ENCODE data around the gene ZNF492.
"Not testable (repeated sequence)": the region's sequence is repeated elsewhere in the genome, so short reads cannot be mapped to it uniquely, and the experiment has no call there.

Gene ZNF492

DNA sequence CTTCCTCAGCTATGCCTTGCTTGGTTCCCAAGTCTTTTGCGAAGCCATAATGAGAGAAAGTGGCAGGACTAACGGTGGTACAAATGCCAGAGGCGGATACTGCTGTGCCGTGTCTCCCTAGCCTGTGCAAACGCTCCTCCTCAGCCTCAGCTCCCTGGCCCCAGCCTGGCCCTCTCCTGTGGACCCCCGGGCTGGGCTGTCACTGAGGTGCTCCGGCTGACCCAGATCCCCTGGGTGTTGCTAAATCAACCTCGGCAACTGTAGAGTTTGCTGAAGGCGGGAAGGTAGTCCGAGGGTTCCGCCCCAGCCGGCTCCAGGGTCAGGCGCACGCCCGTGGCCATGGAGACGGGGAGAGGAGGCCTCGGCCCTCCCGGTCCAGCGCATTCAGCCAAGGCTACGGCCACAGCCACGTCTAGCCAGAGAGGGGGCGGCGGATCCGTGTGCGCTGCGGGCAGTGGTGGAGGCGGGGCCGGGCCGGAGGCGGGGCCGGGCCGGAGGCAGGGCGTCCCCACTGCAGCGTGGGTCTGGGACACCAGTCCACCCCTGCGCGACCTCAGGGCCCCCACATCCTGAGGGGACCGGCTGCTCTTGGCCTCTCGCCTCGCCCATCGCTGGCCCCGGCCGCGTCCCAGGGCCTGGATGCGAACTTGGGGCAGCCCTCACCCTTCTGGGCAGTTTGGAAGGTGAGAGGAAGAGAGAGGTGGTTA is 16.4 kb upstream of the ZNF492 start:
- no peak for DNase-seq

DNA sequence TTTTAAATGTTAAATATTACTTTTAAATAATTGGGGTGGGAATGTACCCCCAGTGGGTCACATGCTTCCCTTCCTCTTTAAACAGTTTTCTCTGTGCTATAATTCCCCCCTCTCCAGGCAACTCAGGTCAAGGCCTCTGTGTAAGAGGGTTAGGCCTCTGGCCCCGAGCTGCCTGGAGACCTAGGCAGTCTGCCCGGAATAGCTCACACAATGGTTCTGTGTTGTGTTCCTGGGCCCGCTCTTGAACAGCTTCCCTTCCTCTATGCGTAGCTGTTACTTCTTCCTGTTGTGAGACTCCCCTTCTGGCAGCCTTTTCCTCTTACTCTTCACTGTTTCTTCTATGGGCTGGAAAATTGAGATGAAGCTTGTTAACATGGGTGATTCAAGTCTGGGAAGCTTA is 14.8 kb upstream of the ZNF492 start:
- no peak for DNase-seq

DNA sequence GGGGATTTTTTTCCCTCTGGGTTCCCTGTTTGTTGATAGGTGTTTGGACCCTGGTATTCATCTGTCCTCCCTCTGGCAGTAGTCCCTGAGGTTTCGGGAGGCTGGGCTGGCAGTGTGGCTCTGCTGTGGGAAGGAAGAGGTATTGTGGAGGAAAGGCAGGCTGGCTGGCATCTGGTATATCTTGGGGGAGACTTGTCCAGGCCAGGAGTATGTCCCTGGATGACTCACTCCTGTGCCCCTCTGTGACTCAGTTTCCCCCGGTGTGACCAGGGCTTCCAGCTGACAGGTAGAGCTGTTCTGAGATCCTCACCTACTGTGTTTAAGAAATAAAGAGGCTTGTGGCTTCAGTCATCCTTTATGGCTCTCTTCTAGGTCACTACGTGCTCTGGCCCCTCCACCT is 14.2 kb upstream of the ZNF492 start:
- no peak for DNase-seq

DNA sequence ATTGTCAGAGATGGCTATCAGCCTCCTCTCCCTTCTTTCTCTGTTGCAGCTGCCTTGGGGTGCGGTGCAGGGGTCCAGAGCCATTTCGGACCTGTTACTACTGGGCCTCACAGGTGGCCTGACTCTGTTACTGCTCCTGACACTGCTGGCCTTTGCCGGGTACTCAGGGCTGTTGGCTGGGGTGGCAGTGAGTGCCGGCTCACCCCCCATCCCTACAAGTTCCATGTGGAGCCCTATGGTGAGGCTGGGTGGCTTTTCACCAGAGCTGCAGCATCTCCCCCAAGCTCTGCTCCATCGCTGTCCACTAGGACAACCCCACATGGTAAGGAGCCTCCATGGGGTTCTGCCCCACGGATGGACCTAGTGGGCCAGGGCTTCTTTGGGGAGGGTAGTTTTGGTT is 13.7 kb upstream of the ZNF492 start:
- no peak for DNase-seq

DNA sequence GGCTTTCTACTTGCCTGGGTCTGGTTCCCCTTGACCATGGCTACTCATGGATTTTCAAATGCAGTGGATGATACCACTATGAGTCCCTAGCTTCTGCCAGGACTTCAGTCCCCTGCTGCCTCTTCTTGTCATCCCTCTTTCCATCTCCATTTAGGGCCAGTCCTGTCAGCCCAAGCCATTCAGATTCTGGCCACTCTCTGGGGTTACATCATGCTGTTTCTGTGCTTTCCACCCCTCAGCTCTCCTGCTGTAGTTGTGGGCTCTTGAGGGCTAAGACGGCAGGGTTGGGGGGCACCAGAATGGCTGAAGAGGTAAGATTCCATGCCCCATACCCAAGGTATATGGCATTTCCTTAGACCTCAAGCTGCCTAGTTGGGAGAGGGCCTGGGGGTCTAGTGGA is 13.2 kb upstream of the ZNF492 start:
- no peak for DNase-seq

DNA sequence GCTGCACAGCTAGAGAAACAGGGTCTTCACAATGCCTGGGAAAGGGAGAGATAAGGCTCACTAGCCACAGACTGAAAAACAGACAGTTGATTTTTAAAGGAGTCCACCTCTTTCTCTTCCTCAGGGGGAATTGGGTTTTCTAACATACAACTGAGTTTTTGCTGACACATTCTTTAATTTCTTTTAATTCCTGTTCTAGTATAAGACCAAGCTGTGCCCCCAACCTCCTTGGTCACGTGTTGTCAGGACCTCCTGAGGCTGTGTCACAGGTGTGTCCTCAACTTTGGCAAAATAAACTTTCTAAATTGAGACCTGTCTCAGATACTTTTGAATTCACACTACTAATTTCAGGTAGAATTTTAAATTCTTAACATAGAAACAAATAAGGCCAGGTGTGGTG is 12.1 kb upstream of the ZNF492 start:
- DNase-seq: no peak

DNA sequence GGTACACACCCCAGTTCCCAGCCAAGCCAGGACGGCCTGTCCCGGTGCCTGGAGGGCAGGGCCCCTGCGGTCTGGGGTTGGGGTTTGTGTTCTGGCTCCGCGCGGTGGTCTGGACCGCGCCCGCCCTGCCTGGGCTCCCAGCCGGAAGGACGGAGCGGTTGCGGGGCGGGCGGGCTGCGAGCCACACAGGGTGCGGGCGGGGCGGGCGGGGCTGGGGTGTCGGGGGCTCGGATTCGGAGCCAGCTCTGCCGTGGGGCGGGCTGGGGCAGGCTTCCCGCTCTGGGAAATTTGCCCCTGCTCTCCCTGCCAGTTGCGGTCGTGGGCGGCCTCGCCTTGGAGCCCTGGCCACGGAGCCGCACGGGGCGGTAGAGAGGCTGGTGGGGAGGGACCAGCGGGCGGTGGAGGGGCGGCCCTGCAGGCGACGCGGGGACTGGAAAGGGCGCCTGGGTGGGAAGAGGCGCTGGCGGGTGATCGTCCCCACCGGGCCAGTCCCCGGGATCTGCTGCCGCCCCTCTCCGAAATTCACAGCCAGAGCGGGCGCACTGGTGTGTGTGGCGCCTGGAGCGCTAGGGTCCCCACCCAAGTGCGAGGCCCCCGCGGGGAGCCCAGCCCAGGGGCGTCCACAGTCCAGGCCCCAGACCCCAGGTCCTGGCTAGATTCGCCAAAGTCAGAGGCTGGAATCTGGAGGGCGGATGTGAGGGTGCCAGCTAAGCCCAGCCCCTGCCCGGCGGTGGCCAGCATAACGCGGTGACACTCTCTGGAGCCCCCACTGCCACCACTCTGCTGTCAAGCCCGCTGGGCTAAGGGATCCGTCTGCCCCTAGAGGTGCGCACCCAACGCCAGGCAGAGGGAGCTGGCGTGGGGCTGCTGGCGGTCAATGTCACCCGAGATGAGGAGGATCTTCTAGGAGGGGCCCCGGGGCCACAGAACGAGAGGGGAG is 11.0 kb upstream of the ZNF492 start:
- no peak for DNase-seq

DNA sequence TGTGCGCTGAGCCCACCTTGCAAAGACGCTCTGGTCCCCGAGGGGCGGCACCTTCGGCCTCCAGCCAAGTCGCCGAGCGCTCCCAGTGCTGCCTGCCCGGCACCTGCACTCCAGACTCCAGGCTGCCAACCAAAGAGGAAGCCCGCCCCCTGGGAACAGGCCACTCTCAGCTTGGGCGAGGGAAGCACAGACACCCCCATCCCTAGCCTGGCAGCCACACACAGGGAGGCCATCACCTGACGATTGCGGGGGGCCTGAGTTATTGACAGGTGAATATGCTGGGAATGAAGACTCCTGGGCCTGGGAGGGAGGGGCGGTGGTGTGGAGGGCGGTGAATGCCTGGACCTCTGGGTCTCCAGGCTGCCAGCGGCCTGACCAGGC is 10.3 kb upstream of the ZNF492 start:
- no peak for DNase-seq

DNA sequence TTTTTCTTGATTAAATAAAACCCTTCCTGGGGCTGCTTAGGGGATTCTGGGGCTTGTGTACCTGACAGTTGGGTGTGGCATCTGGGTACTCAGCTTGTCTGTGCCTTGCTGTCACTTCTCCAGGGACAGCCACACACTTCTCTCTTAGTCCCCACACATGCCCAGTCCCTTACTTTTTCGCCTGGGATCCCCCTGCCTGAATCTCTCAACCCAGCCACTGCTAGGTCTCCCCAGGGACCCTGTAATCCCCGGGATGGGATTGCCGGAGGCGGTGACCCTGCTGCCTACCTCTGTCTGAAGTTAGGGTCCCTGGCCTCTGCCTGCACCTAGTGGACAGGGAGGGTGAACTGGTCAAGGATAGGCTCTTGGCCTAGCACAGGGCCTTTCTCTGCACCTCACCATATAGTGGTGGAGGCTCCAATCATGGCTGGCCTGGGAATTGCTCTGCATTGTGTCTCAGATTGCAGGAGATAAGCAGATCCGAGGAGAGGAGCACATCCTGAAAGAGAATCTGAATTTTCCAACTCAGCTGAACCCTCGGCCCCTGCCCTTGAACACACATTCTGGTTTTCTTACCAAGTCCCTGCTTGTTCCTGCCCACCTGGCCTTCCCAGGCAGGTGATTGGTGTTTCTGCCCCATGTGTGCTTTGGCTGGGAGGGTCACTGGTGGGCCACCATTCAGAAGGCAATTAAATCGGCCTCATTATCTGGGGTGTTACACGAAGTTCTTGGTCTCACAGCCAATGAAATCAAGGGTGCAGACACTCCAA is 8.7 kb upstream of the ZNF492 start:
- DNase-seq: no peak

DNA sequence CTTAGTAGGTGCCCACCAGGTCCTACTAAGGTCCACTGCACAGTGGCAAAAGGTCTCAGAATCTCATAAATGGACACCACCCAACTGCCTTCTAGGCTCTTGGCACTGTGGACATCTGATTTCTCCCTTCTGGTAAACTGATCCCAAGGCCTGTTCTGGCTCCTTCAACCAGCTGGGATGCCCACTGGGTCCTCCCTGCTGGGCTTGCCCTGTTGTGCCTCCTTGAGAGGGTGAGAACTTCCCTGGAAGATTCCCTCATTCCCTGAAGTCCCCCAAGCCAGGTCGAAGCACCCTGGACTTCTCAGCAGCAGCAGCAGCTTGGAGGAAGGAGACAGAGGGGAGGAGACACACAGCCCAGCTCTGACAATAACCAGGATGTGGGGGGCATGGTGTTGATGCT is 6.6 kb upstream of the ZNF492 start:
- DNase-seq: no peak

DNA sequence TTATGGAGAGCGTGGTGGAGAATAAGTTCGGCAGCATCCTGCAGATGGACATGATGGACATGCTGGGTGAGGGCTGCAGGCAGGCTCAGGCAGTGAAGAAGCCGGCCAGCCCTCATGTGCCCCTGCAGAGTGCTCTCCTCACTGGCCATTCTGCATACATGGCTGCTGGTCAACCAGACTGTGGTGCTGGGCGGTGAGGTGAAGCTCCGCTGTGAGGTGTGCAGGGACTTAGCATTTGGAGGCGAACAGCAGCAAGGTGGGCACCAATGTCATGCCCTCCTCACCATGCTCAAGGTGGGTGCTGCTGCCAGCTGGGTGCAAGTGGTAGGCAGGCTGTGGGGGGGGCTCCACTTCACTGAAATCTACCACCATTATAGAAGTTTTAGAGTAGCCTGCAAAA is 5.7 kb upstream of the ZNF492 start:
- DNase-seq: no peak

DNA sequence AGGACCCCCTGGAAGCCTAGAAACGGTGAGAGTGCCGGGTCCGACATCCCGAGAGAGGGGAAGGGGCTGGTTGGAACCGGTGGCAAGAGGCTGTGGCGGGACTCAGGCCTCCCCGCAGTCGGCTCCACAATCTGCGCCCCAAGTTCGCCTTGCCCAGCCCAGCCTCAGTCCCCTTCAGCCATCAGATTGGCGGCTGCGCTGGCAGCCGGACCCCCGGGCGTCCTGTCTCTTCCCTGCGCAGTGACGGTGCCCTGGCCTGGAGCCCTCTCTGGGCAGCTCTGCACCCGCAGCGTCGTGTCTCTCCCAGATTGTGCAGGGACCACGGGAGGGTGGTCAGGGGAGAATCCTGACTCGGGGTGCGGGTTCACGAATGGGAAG is 315 bp downstream of the ZNF492 start:
- no peak for DNase-seq

DNA sequence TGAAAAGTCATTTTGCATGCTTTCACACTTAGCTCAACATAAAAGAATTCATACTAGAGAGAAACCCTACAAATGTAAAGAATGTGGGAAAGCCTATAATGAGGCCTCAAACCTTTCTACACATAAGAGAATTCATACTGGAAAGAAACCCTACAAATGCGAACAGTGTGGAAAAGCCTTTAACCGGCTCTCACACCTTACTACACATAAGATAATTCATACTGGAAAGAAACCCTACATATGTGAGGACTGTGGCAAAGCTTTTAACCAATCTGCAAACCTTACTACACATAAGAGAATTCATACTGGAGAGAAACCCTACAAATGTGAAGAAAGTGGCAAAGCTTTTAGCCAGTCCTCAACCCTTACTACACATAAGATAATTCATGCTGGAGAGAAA is 51.4 kb downstream of the ZNF492 start:
- not testable (repeated sequence) for DNase-seq

DNA sequence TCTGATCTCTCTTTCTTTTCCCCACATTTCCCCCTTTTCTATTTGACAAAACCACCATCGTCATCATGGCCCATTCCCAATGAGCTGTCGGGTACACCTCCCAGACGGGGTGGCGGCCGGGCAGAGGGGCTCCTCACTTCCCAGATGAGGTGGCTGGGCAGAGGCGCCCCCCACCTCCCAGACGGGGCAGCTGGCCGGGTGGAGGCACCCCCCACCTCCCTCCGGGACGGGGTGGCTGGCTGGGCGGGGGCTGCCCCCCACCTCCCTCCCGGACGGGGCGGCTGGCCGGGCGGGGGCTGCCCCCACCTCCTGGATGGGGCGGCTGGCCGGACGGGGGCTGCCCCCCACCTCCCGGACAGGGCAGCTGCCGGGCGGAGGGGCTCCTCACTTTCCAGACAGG is 68.5 kb downstream of the ZNF492 start:
- not testable (repeated sequence) for DNase-seq

DNA sequence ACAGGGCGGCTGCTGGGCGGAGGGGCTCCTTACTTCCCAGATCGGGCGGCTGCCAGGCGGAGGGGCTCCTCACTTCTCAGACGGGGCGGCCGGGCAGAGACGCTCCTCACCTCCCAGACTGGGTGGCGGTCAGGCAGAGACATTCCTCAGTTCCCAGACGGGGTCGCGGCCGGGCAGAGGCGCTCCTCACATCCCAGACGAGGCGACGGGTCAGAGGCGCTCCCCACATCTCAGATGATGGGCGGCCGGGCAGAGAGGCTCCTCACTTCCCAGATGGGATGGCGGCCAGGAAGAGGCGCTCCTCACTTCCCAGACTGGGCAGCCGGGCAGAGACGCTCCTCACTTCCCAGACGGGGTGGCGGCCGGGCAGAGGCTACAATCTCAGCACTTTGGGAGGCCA is 69.0 kb downstream of the ZNF492 start:
- DNase-seq: not testable (repeated sequence)

DNA sequence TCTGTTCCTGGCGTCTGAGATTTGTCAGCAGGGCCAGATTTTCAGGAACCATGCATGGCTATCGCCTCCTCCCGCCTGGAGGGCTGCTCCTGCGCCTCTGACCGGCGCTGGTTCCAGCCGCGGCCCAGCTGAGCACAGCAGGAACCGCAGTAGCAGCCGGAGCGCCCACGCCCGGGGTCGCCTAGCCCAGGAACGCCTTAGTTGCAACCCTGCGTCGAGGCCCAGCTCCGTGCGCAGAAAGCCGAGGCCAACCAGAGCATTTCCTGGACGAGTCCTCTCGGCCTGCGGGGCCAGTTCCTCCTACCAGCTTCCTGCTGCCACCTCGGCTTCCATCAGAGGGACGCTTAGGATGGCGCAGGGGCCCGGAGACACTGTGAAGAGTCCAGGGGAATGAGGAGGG is 74.9 kb downstream of the ZNF492 start:
- no peak for DNase-seq

Measured in activated naive CD4-positive, alpha-beta T cell (primary cell).